Measurements from ENCODE around the gene REEP2. TPM values are rescaled to one million over a fixed set of nuclear protein-coding genes. Genes with fewer than 3 reads are reported as not detected.

The REEP2 gene
- total RNA-seq, 2 donors from 2014 or later = 27.5 to 28.4 TPM

DNA sequence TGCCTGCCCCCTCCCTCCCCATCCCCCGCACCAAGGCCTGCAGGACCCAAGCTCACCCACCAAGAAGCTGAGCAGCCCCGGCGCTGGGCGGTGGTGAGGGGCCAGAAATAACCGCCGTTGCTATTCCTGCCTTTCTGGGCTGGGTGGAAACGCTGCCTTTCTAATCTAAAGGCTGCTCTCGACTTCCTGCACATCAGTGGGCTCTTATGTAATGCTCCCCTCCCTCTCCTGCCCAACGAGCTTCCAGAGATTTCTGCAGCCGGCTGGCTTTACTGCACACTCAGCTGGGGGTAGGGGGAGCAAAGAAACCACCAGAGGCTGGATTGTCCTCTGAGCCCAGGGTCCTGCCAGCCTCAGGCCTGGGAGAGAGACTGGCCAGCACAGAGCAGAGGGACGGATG, 19.5 kb downstream of the REEP2 start:
- Histone ChIP-seq H3K4me3 (peak overlapping the region in 1 of 2 donors; percentile 8), H3K27ac (no peak overlapping the region), H3K4me1 (peaks cover 0 to 43% of the 10 kb centered on the region in 2 donors), H3K9me3 (no peaks in the 10 kb centered on the region), H3K27me3 (no peaks in the 10 kb centered on the region), H3K36me3 (no peaks in the 10 kb centered on the region)
- DNase-seq (ENCODE audit: low spot score) = no peak
- no peak for TF ChIP-seq CTCF (IDR thresholded peaks at IDR 0.05)

GRCh38 chr5:138458856-138459255, 20.0 kb downstream of the REEP2 start:
- Histone ChIP-seq H3K4me3 (no peak overlapping the region), H3K36me3 (no peaks in the 10 kb centered on the region), H3K27ac (no peak overlapping the region), H3K4me1 (peaks cover 0 to 45% of the 10 kb centered on the region in 2 donors), H3K9me3 (no peaks in the 10 kb centered on the region), H3K27me3 (no peaks in the 10 kb centered on the region)
- no peak for TF ChIP-seq CTCF (IDR thresholded peaks at IDR 0.05)
- DNase-seq (ENCODE audit: low spot score) = no peak

DNA sequence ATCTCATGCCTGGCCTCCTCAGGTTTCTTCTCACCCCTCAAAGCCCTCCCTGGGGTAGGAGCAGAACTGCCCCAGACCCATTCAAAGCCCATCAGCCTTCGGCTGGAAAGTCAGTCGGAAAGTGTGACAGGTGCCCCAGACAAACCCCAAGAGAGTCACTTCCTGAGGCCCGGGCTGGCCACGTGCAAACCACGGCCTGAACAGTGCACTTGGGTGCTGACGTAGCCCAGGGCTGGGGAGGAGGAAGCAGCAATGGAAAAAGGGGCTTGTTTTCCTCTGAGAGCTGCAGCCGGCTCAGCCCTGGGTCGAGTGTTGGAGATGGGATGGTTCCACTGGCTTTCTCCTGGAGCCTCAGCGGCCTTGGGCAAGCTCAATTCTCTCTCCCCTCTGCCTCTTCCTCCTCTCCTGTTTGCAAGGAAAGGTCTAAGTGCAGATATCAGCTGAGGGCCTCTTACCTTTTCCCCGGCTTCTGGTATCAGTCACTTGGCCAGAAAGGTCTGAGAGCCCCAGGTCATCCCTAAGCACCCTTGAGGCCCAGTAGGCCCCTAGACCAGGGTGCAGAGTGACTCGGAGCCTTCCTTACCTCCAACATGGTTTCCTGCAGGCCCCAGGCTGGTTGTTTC, 20.6 kb downstream of the REEP2 start:
- Histone ChIP-seq H3K36me3 (no peaks in the 10 kb centered on the region), H3K27me3 (no peaks in the 10 kb centered on the region), H3K27ac (no peak overlapping the region), H3K4me3 (no peak overlapping the region), H3K4me1 (peaks cover 0 to 45% of the 10 kb centered on the region in 2 donors), H3K9me3 (no peaks in the 10 kb centered on the region)
- DNase-seq (ENCODE audit: low spot score) = no peak
- TF ChIP-seq CTCF (IDR thresholded peaks at IDR 0.05) = no peak

DNA sequence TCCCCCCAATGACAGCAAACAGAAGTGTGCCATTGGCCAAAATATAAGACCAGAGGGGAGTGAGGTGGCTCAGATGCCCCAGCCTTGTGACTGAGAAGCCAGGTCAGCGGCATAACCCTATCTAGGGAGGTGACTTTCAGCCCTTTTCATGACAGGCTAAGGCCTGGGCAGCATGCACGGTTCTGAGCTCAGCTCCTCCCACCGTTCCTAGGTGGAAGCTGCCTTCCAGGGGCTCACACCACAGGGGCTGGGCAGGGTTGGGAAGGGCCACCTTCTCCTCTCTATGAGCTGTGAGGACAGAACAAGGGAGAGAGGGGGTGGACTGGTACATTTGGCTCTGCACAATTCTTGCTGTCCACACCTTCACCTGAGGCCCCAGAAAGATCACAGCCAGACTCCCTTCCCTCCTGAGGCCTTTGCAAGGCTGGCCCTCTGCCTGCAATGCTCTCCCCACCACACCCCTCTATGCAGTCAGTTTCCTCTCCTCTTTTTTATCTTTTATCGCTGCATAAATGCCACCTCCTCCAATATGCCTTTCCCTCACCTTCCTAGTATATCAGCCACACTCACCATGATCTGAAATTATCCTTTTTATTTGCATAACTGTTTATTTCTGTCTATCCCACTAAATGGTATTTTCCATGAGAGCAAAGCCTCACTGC, 21.3 kb downstream of the REEP2 start:
- TF ChIP-seq CTCF (IDR thresholded peaks at IDR 0.05) = no peak

DNA sequence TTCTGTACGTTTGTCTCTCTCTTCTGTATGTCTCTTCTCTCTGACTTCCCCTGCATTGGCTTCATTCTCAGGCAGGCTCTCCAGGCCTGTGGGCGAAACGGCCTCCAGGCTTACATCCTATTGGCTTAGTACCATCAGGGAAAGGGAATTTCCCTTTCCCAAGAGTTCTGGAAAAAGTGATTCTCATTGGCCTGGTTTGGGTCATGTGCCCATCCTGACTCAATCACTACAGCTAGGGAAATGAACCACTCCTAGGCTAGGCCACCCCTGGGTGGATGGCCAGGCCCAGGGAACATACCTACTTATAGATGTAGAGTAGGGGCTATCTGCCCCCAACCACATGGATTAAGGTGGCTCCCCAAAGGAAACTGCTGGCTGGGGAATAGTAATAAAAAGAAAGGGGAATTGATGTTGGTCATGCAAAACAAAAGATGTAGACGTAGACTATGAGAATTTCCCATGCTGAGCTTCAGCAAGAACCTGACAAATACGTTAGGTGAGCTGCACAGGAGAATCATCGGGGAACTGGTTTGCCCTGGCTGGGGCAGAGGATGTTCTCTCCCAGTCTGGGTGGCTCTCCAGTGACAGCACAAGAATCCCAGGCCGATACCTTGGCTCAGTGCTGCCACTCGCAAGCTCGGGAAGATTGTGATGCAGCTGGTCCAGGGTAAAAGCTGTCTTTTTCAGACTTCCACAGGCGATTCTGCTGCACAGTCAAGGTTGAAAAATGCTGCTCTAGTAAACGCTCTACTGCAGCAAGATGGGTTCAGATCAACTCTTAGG, 22.7 kb downstream of the REEP2 start:
- TF ChIP-seq CTCF (IDR thresholded peaks at IDR 0.05) = no peak
- peak overlapping the region; percentile 43 to 44 for H3K27ac ChIP-seq
- no peak overlapping the region for H3K4me3 ChIP-seq
- no peaks in the 10 kb centered on the region for H3K27me3 ChIP-seq
- H3K9me3 ChIP-seq = no peaks in the 10 kb centered on the region
- peaks cover 2% of the 10 kb centered on the region for H3K36me3 ChIP-seq
- H3K4me1 ChIP-seq = peaks cover 0 to 55% of the 10 kb centered on the region in 2 donors
- DNase-seq (ENCODE audit: low spot score) = peak; percentile 70

More for the DNA sequence above, 21.3 kb downstream of the REEP2 start:
- peaks cover 0 to 45% of the 10 kb centered on the region in 2 donors for H3K4me1 ChIP-seq
- H3K9me3 ChIP-seq = no peaks in the 10 kb centered on the region
- DNase-seq (ENCODE audit: low spot score) = no peak
- H3K4me3 ChIP-seq = no peak overlapping the region
- H3K27ac ChIP-seq = no peak overlapping the region
- H3K27me3 ChIP-seq = no peaks in the 10 kb centered on the region
- H3K36me3 ChIP-seq = no peaks in the 10 kb centered on the region
